GM12878 (cell line): Measurements from ENCODE around the gene ADH1C. TPM values are rescaled to one million over a fixed set of nuclear protein-coding genes. Genes with fewer than 3 reads are reported as not detected.

Experiments
- ATAC-seq: fragments of 200-7000 bp; cut with Tn5 transposase; 3 replicates; pipeline ENCODE4 v1.9.1; 2020; ENCODE audit warnings: mild to moderate bottlenecking, moderate library complexity
- BruUV-seq: library from RNA; stranded (reverse); fragments of 400-500 nt; replicated peaks from 2 replicates; lab custom pipeline; 2021; lab: Mats Ljungman, UMichigan
- CTCF ChIA-PET: fragments of 300-600 bp; sonication (Branson Sonifier 250); formaldehyde crosslinking; extraction: SDS; loops from one replicate; lab custom pipeline; 2021; ENCODE audit warnings: inconsistent platforms; lab: Yijun Ruan, JAX
- POLR2A ChIA-PET: fragments of 350-600 bp; formaldehyde crosslinking; extraction: SDS; loops from one replicate; lab custom pipeline; 2021; ENCODE audit warnings: inconsistent platforms; lab: Charles Lee
- RAD21 ChIA-PET: fragments of 300-600 bp; sonication (Branson Sonifier 250); formaldehyde crosslinking; loops from one replicate; lab custom pipeline; 2023; ENCODE audit warnings: antibody characterized with exemption; ENCODE audit not compliant: unreplicated experiment; lab: Charles Lee
- SMC1A ChIA-PET: fragments of 300-600 bp; sonication (Branson Sonifier 250); formaldehyde crosslinking; loops from one replicate; lab custom pipeline; 2023; ENCODE audit not compliant: unreplicated experiment, uncharacterized antibody; lab: Charles Lee
- DNase-seq: peaks from one replicate; pipeline ENCODE4 v3.0.0-alpha.2; 2011; ENCODE audit warnings: low read depth, low spot score
- FAIRE-seq: peaks from 3 replicates; lab custom pipeline; 2011; peaks lifted over from hg19 to GRCh38; lab: Jason Lieb, UNC
- H2AFZ ChIP-seq: 2 replicates; pipeline ENCODE4 v1.6.0; 2011; ENCODE audit warnings: low read depth, low read length, control low read depth; ENCODE audit not compliant: control insufficient read depth
- H3K27ac ChIP-seq: 2 replicates; pipeline ENCODE4 v1.5.1; 2011; ENCODE audit warnings: control low read depth; ENCODE audit not compliant: control insufficient read depth, insufficient read depth
- H3K27me3 ChIP-seq, 2 experiments: replicated peaks in 1 of 2; 2 replicates each; pipeline versions ENCODE4 v1.6.0 to v1.6.1; 2011; ENCODE audit warnings: low read length in 1 of 2; ENCODE audit not compliant: control insufficient read depth in 2 of 2, insufficient read depth in 2 of 2
- H3K36me3 ChIP-seq, 2 experiments: 2 replicates each; pipeline ENCODE4 v1.5.1; 2011; ENCODE audit warnings: low read length in 1 of 2; ENCODE audit not compliant: control insufficient read depth in 2 of 2, insufficient read depth in 2 of 2
- H3K4me1 ChIP-seq: 2 replicates; pipeline ENCODE4 v1.6.1; 2011; ENCODE audit warnings: mild to moderate bottlenecking, low read length, moderate library complexity, mixed read lengths; ENCODE audit not compliant: control insufficient read depth, insufficient read depth
- H3K4me2 ChIP-seq: 2 replicates; pipeline ENCODE4 v1.6.0; 2011; ENCODE audit warnings: control low read depth; ENCODE audit not compliant: control insufficient read depth, insufficient read depth
- H3K4me3 ChIP-seq: fragments of 200-600 bp; sonication (generic); 2 replicates; pipeline ENCODE4 v1.5.1; 2016
- H3K79me2 ChIP-seq: 2 replicates; pipeline ENCODE4 v1.6.0; 2011; ENCODE audit warnings: low read length; ENCODE audit not compliant: control insufficient read depth, insufficient read depth
- H3K9ac ChIP-seq: 2 replicates; pipeline ENCODE4 v1.8.0; 2011; ENCODE audit warnings: low read length, control low read depth, mixed read lengths; ENCODE audit not compliant: control insufficient read depth, insufficient read depth
- H3K9me3 ChIP-seq: replicated peaks from 3 replicates; pipeline ENCODE4 v1.5.1; 2011; ENCODE audit warnings: mild to moderate bottlenecking, low read length; ENCODE audit not compliant: control insufficient read depth, insufficient read depth
- H4K20me1 ChIP-seq: 2 replicates; pipeline ENCODE4 v1.6.0; 2011; ENCODE audit not compliant: control insufficient read depth, insufficient read depth
- GATAD2B ChIP-seq: fragments of 450-650 bp; conservative IDR thresholded peaks from 2 replicates; pipeline ENCODE4 v1.6.1; 2017; ENCODE audit warnings: low read depth, mild to moderate bottlenecking, moderate library complexity
- KLF5 ChIP-seq: fragments of 450-650 bp; IDR thresholded peaks from 2 replicates; pipeline ENCODE4 v1.6.1; 2014; ENCODE audit warnings: mild to moderate bottlenecking; ENCODE audit not compliant: partially characterized antibody
- RUNX3 ChIP-seq: IDR thresholded peaks from 2 replicates; pipeline ENCODE4 v1.6.1; 2012; ENCODE audit warnings: low read length, inconsistent platforms
- TCF3 ChIP-seq: IDR thresholded peaks from 2 replicates; pipeline ENCODE4 v1.6.1; 2012; ENCODE audit warnings: low read depth, mild to moderate bottlenecking, low read length, borderline replicate concordance; ENCODE audit not compliant: insufficient read depth
- ZNF217 ChIP-seq: fragments of 450-650 bp; IDR thresholded peaks from 2 replicates; pipeline ENCODE4 v1.6.1; 2017; ENCODE audit warnings: antibody characterized with exemption, mild to moderate bottlenecking
- WGBS: methylation state at CpG from one replicate; pipeline ENCODE4 v1.1.6; 2016; ENCODE audit warnings: low lambda C conversion rate; ENCODE audit not compliant: insufficient replicate concordance, insufficient coverage; ENCODE audit errors: missing lambda C conversion rate; 5-methylcytosine and 5-hydroxymethylcytosine counted together
- in situ Hi-C: fragments of 300-500 bp; cut with MboI; formaldehyde crosslinking; loops from 9 replicates; pipeline ENCODE4 v1.14.3; 2018; ENCODE audit warnings: mixed read lengths
- intact Hi-C: fragments of 100-400 bp; cut with micrococcal nuclease; formaldehyde crosslinking; loops from one replicate; pipeline ENCODE4 v1.14.2; 2022; ENCODE audit not compliant: unreplicated experiment
- polyA plus RNA-seq, 11 experiments: library from polyadenylated mRNA; depleted of rRNA in 4 of 11; unstranded in 6 of 11; stranded (reverse) in 5 of 11; fragments of >200 nt; fragmentation: Nextera tagmentation in 4 of 11; fragmentation: Illumina TruSeq in 1 of 11; extraction: Ambion mirVana in 4 of 11; extraction: Trizol in 1 of 11; gene quantifications; 1 replicate in 1 of 11; 2 replicates in 10 of 11; pipeline versions ENCODE4 v1.2.1 to v1.2.3, GENCODE V29; 2011 to 2016; ENCODE audit warnings: inconsistent platforms in 2 of 11, missing spikeins in 2 of 11, low read depth in 1 of 11
- total RNA-seq, 4 experiments: library from RNA; depleted of rRNA in 3 of 4; stranded (reverse); fragments of >200 nt in 3 of 4; fragmentation: Illumina TruSeq in 1 of 4; extraction: Trizol in 1 of 4; gene quantifications; 2 replicates each; pipeline versions ENCODE4 v1.2.1 to v1.2.3, GENCODE V29; 2013 to 2021
- TF ChIP-seq, protein P1 (sequence below): IDR thresholded peaks from 2 replicates; pipeline ENCODE4 v1.6.1; 2012; ENCODE audit warnings: improper control_type of control experiment, low read depth, low read length; ENCODE audit not compliant: insufficient replicate concordance
- TF ChIP-seq, protein P2 (sequence below): fragments of 450-650 bp; IDR thresholded peaks from 2 replicates; pipeline ENCODE4 v1.6.1; 2014; ENCODE audit warnings: mild to moderate bottlenecking

Gene ADH1C
- total and polyA plus RNA-seq, 10 of the 15 experiments (the other 5 are each of a cell fraction or from before 2014, with no cell fraction given), result 0.04 to 1.1 (median 0.10) TPM; not detected in 3

DNA sequence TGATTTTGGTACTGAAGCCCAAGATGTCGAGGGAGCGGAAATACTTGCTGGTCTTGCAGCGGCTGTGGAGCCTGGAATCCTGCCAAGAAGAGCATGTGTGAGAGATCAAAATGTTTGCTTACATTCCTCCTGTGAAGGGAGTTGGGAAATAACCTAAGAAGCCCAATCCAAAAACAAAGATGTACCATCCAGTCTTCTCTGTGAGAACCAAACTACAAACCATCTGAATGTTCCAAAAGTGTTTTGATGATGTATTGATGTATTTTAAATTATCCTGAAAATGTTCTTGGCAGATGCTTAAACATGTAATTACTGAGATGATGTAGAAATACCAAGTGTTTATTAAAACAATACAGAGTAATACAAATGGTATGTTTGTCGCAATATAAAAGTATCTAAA is 51.6 kb downstream of the ADH1C start:
- no peaks in the 10 kb centered on the region for H4K20me1 ChIP-seq
- no peak overlapping the region for H3K27ac ChIP-seq
- no peaks in the 10 kb centered on the region for H3K27me3 ChIP-seq
- RAD21 ChIA-PET, result no interaction called here
- H3K4me1 ChIP-seq, result no peaks in the 10 kb centered on the region
- H3K79me2 ChIP-seq, result no peaks in the 10 kb centered on the region
- SMC1A ChIA-PET, result no interaction called here
- no peak overlapping the region for H3K9ac ChIP-seq
- no peak for ATAC-seq
- no TSS peak for BruUV-seq
- CTCF ChIA-PET, result no interaction called here
- WGBS, result 54% methylated on average over 4 of the region's 4 CpGs
- intact Hi-C loops, result no loop called here
- TF ChIP-seq GATAD2B (no peak), RUNX3 (no peak), KLF5 (no peak), ZNF217 (no peak), TCF3 (no peak)
- TF ChIP-seq, protein P1, sequence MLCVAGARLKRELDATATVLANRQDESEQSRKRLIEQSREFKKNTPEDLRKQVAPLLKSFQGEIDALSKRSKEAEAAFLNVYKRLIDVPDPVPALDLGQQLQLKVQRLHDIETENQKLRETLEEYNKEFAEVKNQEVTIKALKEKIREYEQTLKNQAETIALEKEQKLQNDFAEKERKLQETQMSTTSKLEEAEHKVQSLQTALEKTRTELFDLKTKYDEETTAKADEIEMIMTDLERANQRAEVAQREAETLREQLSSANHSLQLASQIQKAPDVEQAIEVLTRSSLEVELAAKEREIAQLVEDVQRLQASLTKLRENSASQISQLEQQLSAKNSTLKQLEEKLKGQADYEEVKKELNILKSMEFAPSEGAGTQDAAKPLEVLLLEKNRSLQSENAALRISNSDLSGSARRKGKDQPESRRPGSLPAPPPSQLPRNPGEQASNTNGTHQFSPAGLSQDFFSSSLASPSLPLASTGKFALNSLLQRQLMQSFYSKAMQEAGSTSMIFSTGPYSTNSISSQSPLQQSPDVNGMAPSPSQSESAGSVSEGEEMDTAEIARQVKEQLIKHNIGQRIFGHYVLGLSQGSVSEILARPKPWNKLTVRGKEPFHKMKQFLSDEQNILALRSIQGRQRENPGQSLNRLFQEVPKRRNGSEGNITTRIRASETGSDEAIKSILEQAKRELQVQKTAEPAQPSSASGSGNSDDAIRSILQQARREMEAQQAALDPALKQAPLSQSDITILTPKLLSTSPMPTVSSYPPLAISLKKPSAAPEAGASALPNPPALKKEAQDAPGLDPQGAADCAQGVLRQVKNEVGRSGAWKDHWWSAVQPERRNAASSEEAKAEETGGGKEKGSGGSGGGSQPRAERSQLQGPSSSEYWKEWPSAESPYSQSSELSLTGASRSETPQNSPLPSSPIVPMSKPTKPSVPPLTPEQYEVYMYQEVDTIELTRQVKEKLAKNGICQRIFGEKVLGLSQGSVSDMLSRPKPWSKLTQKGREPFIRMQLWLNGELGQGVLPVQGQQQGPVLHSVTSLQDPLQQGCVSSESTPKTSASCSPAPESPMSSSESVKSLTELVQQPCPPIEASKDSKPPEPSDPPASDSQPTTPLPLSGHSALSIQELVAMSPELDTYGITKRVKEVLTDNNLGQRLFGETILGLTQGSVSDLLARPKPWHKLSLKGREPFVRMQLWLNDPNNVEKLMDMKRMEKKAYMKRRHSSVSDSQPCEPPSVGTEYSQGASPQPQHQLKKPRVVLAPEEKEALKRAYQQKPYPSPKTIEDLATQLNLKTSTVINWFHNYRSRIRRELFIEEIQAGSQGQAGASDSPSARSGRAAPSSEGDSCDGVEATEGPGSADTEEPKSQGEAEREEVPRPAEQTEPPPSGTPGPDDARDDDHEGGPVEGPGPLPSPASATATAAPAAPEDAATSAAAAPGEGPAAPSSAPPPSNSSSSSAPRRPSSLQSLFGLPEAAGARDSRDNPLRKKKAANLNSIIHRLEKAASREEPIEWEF, result no peak
- TF ChIP-seq, protein P2, sequence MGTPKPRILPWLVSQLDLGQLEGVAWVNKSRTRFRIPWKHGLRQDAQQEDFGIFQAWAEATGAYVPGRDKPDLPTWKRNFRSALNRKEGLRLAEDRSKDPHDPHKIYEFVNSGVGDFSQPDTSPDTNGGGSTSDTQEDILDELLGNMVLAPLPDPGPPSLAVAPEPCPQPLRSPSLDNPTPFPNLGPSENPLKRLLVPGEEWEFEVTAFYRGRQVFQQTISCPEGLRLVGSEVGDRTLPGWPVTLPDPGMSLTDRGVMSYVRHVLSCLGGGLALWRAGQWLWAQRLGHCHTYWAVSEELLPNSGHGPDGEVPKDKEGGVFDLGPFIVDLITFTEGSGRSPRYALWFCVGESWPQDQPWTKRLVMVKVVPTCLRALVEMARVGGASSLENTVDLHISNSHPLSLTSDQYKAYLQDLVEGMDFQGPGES, result no peak
- TF ChIP-seq, all 136 proteins: peak for 0
- Histone ChIP-seq H3K9me3 (no peaks in the 10 kb centered on the region), H3K4me3 (no peak overlapping the region), H3K4me2 (no peak overlapping the region), H2AFZ (no peak overlapping the region), H3K36me3 (no peaks in the 10 kb centered on the region)
- POLR2A ChIA-PET, result no interaction called here
- in situ Hi-C loops, result no loop called here
- DNase-seq (no peak), FAIRE-seq (no peak)
